Measurements from ENCODE around the gene SLIT3.
"Not testable (repeated sequence)": the region's sequence is repeated elsewhere in the genome, so short reads cannot be mapped to it uniquely, and the experiment has no call there.

SLIT3 gene

DNA sequence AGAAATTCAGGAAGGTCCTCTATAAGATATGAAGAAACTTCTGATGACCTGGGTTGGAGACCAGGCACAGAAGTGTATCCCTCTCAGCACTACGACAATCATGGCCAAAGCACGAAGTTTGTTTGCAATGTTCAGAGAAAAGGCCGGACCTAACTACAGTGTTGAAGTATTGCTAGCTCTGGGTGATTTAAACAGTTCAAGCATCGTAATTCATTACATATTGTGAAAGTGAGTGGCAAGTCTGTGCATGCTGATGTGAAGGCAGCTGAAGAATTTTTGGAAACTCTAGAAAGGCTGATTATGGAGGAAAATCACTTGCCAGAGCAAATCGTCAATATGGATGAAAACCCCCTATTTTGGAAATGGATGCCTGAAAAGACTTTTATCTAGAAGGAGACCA is 654.6 kb downstream of the SLIT3 start:
- no peaks in the 10 kb centered on the region for H3K27me3 ChIP-seq
- H3K36me3 ChIP-seq, result no peaks in the 10 kb centered on the region
- no peaks in the 10 kb centered on the region for H3K9me3 ChIP-seq
- no peak for TF ChIP-seq CTCF (IDR thresholded peaks at IDR 0.05; ENCODE audit: low read depth, low read length)
- H3K4me1 ChIP-seq, result no peaks in the 10 kb centered on the region; the same call in none of the 2 replicates
- no peak overlapping the region for H3K4me3 ChIP-seq (ENCODE audit: low read depth, low read length)
- no peak for DNase-seq

- H3K36me3 ChIP-seq, result no peaks in the 10 kb centered on the region
- no peaks in the 10 kb centered on the region for H3K27me3 ChIP-seq
- H3K4me3 ChIP-seq (ENCODE audit: low read depth, low read length), result no peak overlapping the region
- TF ChIP-seq CTCF (IDR thresholded peaks at IDR 0.05; ENCODE audit: low read depth, low read length), result no peak
- no peak for DNase-seq
- no peaks in the 10 kb centered on the region; the same call in none of the 2 replicates for H3K4me1 ChIP-seq
- H3K9me3 ChIP-seq, result no peaks in the 10 kb centered on the region
Measured at GRCh38 chr5:168645195-168645594, 655.7 kb downstream of the SLIT3 start.

DNA sequence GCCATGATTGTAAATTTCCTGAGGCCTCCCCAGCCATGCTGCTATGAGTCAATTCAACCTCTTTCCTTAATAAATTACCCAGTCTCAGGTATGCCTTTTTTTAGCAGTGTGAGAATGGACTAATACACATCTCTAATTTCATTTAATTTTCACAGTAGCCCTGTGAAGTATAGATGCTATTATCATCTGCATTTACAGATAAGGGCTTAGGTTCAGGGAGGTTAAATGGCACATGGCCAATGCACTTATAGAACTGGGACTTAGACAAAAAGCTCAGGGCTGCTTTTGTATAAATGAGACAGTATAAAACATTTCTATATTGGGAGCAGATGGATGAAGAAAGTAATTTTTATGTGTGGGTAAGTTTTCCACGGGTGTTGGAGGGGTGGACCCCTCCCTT is 658.9 kb downstream of the SLIT3 start:
- DNase-seq, result no peak
- TF ChIP-seq CTCF (IDR thresholded peaks at IDR 0.05; ENCODE audit: low read depth, low read length), result no peak
- Histone ChIP-seq H3K36me3 (no peaks in the 10 kb centered on the region), H3K4me1 (no peaks in the 10 kb centered on the region), H3K4me3 (ENCODE audit: low read depth, low read length) (no peak overlapping the region), H3K9me3 (no peaks in the 10 kb centered on the region), H3K27me3 (no peaks in the 10 kb centered on the region)

DNA sequence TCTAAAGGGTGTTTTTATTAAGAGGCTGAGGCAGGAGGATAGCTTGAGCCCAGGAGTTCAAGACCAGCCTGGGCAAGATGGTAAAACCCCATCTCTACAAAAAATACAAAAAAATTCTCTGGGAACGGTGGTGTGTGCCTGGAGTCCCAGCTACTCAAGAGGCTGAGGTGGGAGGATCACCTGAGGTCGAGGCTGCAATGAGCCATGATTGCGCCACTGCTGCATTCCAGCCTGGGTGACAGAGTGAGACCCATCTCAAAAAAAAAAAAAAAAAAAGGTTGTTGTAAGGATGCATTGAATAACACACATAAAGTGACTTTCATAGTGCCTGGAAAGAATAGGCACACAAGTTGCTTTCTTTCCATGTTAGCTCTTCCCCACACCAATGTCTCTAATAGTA is 662.1 kb downstream of the SLIT3 start:
- H3K4me3 ChIP-seq (ENCODE audit: low read depth, low read length); DNase-seq; H3K9me3 ChIP-seq; H3K4me1 ChIP-seq; H3K27me3 ChIP-seq; H3K36me3 ChIP-seq: not testable (repeated sequence)

DNA sequence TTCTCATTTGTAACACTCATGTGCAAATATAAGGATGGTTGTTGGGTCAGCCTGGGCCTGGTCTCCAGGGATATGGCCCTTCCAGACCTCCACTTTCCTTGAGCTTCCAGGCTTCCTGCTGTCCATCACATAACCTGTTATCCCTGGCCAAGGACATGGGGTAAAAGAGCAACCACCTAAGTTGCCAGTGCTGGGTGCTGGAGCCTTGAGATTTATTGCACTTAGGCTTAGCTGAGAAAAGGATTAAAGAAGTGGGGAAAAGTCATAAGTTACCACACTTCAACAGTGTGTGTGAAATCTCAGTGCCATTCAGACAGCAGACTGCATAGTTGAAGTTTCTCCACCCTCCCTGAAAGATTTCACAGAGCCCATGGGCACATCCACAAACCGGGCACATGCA is 663.1 kb downstream of the SLIT3 start:
- no peak for TF ChIP-seq CTCF (IDR thresholded peaks at IDR 0.05; ENCODE audit: low read depth, low read length)
- Histone ChIP-seq H3K36me3 (no peaks in the 10 kb centered on the region), H3K27me3 (no peaks in the 10 kb centered on the region), H3K4me3 (ENCODE audit: low read depth, low read length) (no peak overlapping the region), H3K4me1 (no peaks in the 10 kb centered on the region), H3K9me3 (no peaks in the 10 kb centered on the region)
- DNase-seq, result no peak

GRCh38 chr5:168637281-168637680 is 663.7 kb downstream of the SLIT3 start:
- H3K9me3 ChIP-seq, result no peaks in the 10 kb centered on the region
- no peak for TF ChIP-seq CTCF (IDR thresholded peaks at IDR 0.05; ENCODE audit: low read depth, low read length)
- DNase-seq, result no peak
- no peak overlapping the region for H3K4me3 ChIP-seq (ENCODE audit: low read depth, low read length)
- no peaks in the 10 kb centered on the region for H3K36me3 ChIP-seq
- no peaks in the 10 kb centered on the region for H3K4me1 ChIP-seq
- no peaks in the 10 kb centered on the region for H3K27me3 ChIP-seq

GRCh38 chr5:168630958-168631357 is 670.0 kb downstream of the SLIT3 start:
- H3K36me3 ChIP-seq; H3K27me3 ChIP-seq; DNase-seq; H3K4me1 ChIP-seq; H3K4me3 ChIP-seq (ENCODE audit: low read depth, low read length); H3K9me3 ChIP-seq: not testable (repeated sequence)

Measured in BE2C (cell line).